K562 (cell line): ENCODE results near the gene RUNDC3A. TPM values are rescaled to one million over a fixed set of nuclear protein-coding genes. Genes with fewer than 3 reads are reported as not detected.
A peak's percentile ranks its signal among the peaks of the same experiment; 100 is the strongest.

Source experiments
- CBFB ChIP-seq: sonication (generic); formaldehyde crosslinking; IDR thresholded peaks from 2 replicates; pipeline ENCODE4 v1.4.0; 2020; ENCODE audit warnings: mild to moderate bottlenecking, missing genetic modification reagents
- CREB1 ChIP-seq, 2 experiments: sonication (generic) in 1 of 2; formaldehyde crosslinking in 1 of 2; IDR thresholded peaks; 2 replicates each; pipeline versions ENCODE4 v1.6.1 to v1.8.0; 2012 to 2022; ENCODE audit warnings: inconsistent platforms in 1 of 2, mild to moderate bottlenecking in 1 of 2, missing genetic modification reagents in 1 of 2, moderate library complexity in 1 of 2
- HNRNPL ChIP-seq: fragments of 200-400 bp; formaldehyde crosslinking; IDR thresholded peaks from 2 replicates; pipeline ENCODE4 v1.6.1; 2017; ENCODE audit warnings: low read depth, mild to moderate bottlenecking, low read length
- KLF1 ChIP-seq: fragments of 450-650 bp; IDR thresholded peaks from 2 replicates; pipeline ENCODE4 v1.6.1; 2016; ENCODE audit warnings: missing genetic modification characterization, missing compliant biosample characterization
- MTA2 ChIP-seq: fragments of 450-650 bp; IDR thresholded peaks from 2 replicates; pipeline ENCODE4 v1.6.1; 2016; ENCODE audit warnings: low read depth
- MXI1 ChIP-seq: IDR thresholded peaks from 2 replicates; pipeline ENCODE4 v1.6.1; 2011; ENCODE audit warnings: low read depth, mild to moderate bottlenecking, improper control_type of control experiment, low read length
- NCOA4 ChIP-seq: fragments of 450-650 bp; IDR thresholded peaks from 2 replicates; pipeline ENCODE4 v1.6.1; 2018; ENCODE audit warnings: mild to moderate bottlenecking; ENCODE audit not compliant: partially characterized antibody
- PHTF2 ChIP-seq: fragments of 250-450 bp; sonication (Bioruptor Pico); IDR thresholded peaks from 2 replicates; pipeline ENCODE4 v1.5.0; 2021; ENCODE audit warnings: mild to moderate bottlenecking
- PYGO2 ChIP-seq: fragments of 450-650 bp; IDR thresholded peaks from 2 replicates; pipeline ENCODE4 v1.6.1; 2016; ENCODE audit warnings: mild to moderate bottlenecking, missing genetic modification characterization, moderate library complexity, missing compliant biosample characterization
- SIN3A ChIP-seq, 2 experiments: fragments of 150-350 bp in 1 of 2; IDR thresholded peaks; 2 replicates each; pipeline ENCODE4 v1.6.1; 2011 to 2016; ENCODE audit warnings: borderline replicate concordance in 2 of 2, low read depth in 2 of 2, low read length in 2 of 2, mild to moderate bottlenecking in 2 of 2, moderate library complexity in 2 of 2; ENCODE audit not compliant: control insufficient read depth in 1 of 2
- SNIP1 ChIP-seq: fragments of 450-650 bp; IDR thresholded peaks from 2 replicates; pipeline ENCODE4 v1.7.1; 2017; ENCODE audit warnings: low read depth, mild to moderate bottlenecking
- TAF1 ChIP-seq: IDR thresholded peaks from 2 replicates; pipeline ENCODE4 v1.6.1; 2011; ENCODE audit warnings: mild to moderate bottlenecking, low read length, moderate library complexity; ENCODE audit not compliant: insufficient read depth, control insufficient read depth, severe bottlenecking; ENCODE audit errors: extremely low read depth
- ZNF444 ChIP-seq: fragments of 250-450 bp; sonication (Bioruptor Pico); IDR thresholded peaks from 2 replicates; pipeline ENCODE4 v1.4.0; 2020; ENCODE audit warnings: mild to moderate bottlenecking, moderate library complexity
- ZNF589 ChIP-seq: fragments of 200-800 bp; sonication (Bioruptor generic); IDR thresholded peaks from 2 replicates; pipeline ENCODE4 v1.6.1; 2016; ENCODE audit warnings: low read depth, missing genetic modification characterization, missing compliant biosample characterization
- ZNF766 ChIP-seq: fragments of 200-800 bp; sonication (Bioruptor generic); conservative IDR thresholded peaks from 2 replicates; pipeline ENCODE4 v1.6.1; 2016; ENCODE audit warnings: missing genetic modification characterization, missing compliant biosample characterization
- polyA plus RNA-seq, 8 experiments: library from polyadenylated mRNA; depleted of rRNA in 4 of 8; stranded (reverse) in 5 of 8; unstranded in 3 of 8; fragments of >200 nt; fragmentation: Nextera tagmentation in 2 of 8; fragmentation: Illumina TruSeq in 1 of 8; extraction: Ambion mirVana in 2 of 8; extraction: Trizol in 1 of 8; gene quantifications; 2 replicates each; pipeline versions ENCODE4 v1.2.1 to v1.2.3, GENCODE V29; 2011 to 2014; ENCODE audit warnings: inconsistent platforms in 1 of 8, missing spikeins in 1 of 8
- total RNA-seq, 7 experiments: library from RNA; depleted of rRNA in 6 of 7; stranded (reverse); fragments of >200 nt in 6 of 7; fragmentation: Illumina TruSeq in 2 of 7; extraction: Trizol in 2 of 7; gene quantifications; 2 replicates each; pipeline versions ENCODE4 v1.2.1 to v1.2.3, GENCODE V29; 2011 to 2021; ENCODE audit warnings: low replicate concordance in 1 of 7
- TF ChIP-seq, protein P1 (sequence below), 2 experiments: IDR thresholded peaks; 2 replicates each; pipeline ENCODE4 v1.6.1; 2012; ENCODE audit warnings: improper control_type of control experiment in 2 of 2, low read depth in 2 of 2, low read length in 2 of 2, borderline replicate concordance in 1 of 2
- TF ChIP-seq, protein P2 (sequence below): sonication (generic); formaldehyde crosslinking; IDR thresholded peaks from 2 replicates; pipeline ENCODE4 v1.4.0; 2020; ENCODE audit warnings: mild to moderate bottlenecking, missing genetic modification reagents
- TF ChIP-seq, protein P3 (sequence below): fragments of 450-650 bp; IDR thresholded peaks from 2 replicates; pipeline ENCODE4 v1.6.1; 2016; ENCODE audit warnings: borderline replicate concordance

RUNDC3A gene
- total and polyA plus RNA-seq, 9 of the 15 experiments (the other 6 are each of a cell fraction or from before 2014, with no cell fraction given) = not detected

DNA sequence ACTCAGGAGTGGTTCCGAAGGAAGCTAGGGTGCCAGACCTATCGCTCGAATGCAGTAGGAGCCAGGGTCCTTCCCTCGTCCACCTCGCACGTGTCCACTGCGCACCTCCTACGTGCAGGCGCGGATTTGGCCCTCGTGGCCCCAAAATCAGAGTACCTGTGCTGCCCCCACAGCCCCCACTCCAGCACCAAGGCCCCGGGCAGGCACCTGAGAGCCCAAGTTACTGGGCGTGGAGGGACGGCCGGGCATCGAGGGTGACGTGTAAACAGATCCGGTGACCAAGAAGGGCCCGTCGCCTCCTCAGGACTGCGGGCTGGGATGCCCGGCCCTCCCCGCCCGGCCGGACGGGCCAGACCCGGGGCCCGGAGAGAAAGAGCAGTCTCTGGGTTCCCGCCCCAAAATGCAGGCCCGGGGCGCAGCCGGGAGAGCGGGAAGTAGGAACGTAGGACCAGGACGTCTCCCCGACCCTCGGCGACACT, 15.7 kb downstream of the RUNDC3A start (continued):
- TF ChIP-seq, protein P1, sequence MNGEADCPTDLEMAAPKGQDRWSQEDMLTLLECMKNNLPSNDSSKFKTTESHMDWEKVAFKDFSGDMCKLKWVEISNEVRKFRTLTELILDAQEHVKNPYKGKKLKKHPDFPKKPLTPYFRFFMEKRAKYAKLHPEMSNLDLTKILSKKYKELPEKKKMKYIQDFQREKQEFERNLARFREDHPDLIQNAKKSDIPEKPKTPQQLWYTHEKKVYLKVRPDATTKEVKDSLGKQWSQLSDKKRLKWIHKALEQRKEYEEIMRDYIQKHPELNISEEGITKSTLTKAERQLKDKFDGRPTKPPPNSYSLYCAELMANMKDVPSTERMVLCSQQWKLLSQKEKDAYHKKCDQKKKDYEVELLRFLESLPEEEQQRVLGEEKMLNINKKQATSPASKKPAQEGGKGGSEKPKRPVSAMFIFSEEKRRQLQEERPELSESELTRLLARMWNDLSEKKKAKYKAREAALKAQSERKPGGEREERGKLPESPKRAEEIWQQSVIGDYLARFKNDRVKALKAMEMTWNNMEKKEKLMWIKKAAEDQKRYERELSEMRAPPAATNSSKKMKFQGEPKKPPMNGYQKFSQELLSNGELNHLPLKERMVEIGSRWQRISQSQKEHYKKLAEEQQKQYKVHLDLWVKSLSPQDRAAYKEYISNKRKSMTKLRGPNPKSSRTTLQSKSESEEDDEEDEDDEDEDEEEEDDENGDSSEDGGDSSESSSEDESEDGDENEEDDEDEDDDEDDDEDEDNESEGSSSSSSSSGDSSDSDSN (IDR thresholded peaks at IDR 0.05; ENCODE audit: borderline replicate concordance in 1 of 2, low read depth in 2 of 2, low read length in 2 of 2) = no peak
- TF ChIP-seq KLF1 (tag) (no peak), ZNF589 (CRISPR knock-in tag) (0 out of 2 replicates have a peak, but pooled peaks have one; percentile 10), ZNF766 (CRISPR knock-in tag) (no peak), PYGO2 (tag) (no peak), PHTF2 (CRISPR knock-in tag) (no peak), ZNF444 (no peak), MTA2 (no peak), TAF1 (peak; percentile 2), SNIP1 (no peak), CBFB (peak; percentile 23; the same call in 1 of the 2 replicates), SIN3A (IDR thresholded peaks at IDR 0.05; ENCODE audit: borderline replicate concordance in 2 of 2, control insufficient read depth in 1 of 2, low read depth in 2 of 2, low read length in 2 of 2) (peak in 1 of 2 experiments; percentile 44; a peak in 1 of 4 replicates), CREB1 (IDR thresholded peaks at IDR 0.05) (no peak), CREB1 (CRISPR knock-in tag; IDR thresholded peaks at IDR 0.05) (no peak), MXI1 (no peak), NCOA4 (no peak), HNRNPL (no peak)
- TF ChIP-seq, protein P2, sequence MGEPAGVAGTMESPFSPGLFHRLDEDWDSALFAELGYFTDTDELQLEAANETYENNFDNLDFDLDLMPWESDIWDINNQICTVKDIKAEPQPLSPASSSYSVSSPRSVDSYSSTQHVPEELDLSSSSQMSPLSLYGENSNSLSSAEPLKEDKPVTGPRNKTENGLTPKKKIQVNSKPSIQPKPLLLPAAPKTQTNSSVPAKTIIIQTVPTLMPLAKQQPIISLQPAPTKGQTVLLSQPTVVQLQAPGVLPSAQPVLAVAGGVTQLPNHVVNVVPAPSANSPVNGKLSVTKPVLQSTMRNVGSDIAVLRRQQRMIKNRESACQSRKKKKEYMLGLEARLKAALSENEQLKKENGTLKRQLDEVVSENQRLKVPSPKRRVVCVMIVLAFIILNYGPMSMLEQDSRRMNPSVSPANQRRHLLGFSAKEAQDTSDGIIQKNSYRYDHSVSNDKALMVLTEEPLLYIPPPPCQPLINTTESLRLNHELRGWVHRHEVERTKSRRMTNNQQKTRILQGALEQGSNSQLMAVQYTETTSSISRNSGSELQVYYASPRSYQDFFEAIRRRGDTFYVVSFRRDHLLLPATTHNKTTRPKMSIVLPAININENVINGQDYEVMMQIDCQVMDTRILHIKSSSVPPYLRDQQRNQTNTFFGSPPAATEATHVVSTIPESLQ (CRISPR knock-in tag) = no peak; the same call in 1 of the 2 replicates
- TF ChIP-seq, protein P3, sequence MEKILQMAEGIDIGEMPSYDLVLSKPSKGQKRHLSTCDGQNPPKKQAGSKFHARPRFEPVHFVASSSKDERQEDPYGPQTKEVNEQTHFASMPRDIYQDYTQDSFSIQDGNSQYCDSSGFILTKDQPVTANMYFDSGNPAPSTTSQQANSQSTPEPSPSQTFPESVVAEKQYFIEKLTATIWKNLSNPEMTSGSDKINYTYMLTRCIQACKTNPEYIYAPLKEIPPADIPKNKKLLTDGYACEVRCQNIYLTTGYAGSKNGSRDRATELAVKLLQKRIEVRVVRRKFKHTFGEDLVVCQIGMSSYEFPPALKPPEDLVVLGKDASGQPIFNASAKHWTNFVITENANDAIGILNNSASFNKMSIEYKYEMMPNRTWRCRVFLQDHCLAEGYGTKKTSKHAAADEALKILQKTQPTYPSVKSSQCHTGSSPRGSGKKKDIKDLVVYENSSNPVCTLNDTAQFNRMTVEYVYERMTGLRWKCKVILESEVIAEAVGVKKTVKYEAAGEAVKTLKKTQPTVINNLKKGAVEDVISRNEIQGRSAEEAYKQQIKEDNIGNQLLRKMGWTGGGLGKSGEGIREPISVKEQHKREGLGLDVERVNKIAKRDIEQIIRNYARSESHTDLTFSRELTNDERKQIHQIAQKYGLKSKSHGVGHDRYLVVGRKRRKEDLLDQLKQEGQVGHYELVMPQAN = 0 out of 2 replicates have a peak, but pooled peaks have one; percentile 14
